A549 (cell line): ENCODE results near the gene REPS2.

Experiments used
- POLR2AphosphoS2 ChIP-seq: conservative IDR thresholded peaks from 2 replicates; pipeline ENCODE4 v1.6.1; 2012; ENCODE audit warnings: low read length, improper control_type of control experiment, inconsistent platforms
- TF ChIP-seq, protein P1 (sequence below): fragments of 450-650 bp; IDR thresholded peaks from 2 replicates; pipeline ENCODE4 v1.6.1; 2014; ENCODE audit warnings: antibody characterized with exemption

DNA sequence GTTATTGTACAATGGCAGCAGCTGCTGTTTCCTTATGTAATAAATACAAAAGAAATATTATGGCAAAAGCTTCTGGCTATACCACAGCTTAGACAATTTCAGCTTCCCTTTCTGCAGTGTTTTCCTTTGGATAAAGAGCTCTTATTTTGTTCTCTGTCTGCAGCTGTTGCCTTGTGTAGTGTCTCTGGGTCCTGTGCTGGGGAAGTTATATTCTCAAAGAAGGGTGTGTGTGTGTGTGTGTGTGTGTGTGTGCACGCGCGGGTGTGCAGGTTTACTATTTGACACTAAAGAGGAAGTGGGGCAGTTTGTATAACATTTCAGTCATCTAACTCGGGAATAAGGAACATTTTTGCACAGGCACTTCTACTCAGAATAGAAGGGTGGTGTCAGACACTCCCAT, 83.6 kb downstream of the REPS2 start:
- no peak for TF ChIP-seq POLR2AphosphoS2
- TF ChIP-seq, protein P1, sequence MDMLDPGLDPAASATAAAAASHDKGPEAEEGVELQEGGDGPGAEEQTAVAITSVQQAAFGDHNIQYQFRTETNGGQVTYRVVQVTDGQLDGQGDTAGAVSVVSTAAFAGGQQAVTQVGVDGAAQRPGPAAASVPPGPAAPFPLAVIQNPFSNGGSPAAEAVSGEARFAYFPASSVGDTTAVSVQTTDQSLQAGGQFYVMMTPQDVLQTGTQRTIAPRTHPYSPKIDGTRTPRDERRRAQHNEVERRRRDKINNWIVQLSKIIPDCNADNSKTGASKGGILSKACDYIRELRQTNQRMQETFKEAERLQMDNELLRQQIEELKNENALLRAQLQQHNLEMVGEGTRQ = no peak
